ENCODE data around the gene SNPH.

The SNPH gene

GRCh38 chr20:1269850-1270249 is 3.8 kb downstream of the SNPH start:
- H3K4me1 ChIP-seq (ENCODE audit: insufficient read depth, low read length, poor library complexity, severe bottlenecking) = peaks cover 13% of the 10 kb centered on the region
- no peak for TF ChIP-seq EZH2phosphoT487 (IDR thresholded peaks at IDR 0.05; ENCODE audit: borderline replicate concordance)
- no peak for TF ChIP-seq CTCF (conservative IDR thresholded peaks at IDR 0.05; ENCODE audit: low read length)
- no peak overlapping the region for H3K4me2 ChIP-seq (ENCODE audit: low read depth, low read length, poor library complexity, severe bottlenecking)
- H3F3A ChIP-seq (ENCODE audit: low read depth) = no peaks in the 10 kb centered on the region
- H4K20me1 ChIP-seq (ENCODE audit: insufficient read depth, low read length, poor library complexity, severe bottlenecking) = no peaks in the 10 kb centered on the region
- no peaks in the 10 kb centered on the region for H3K36me3 ChIP-seq (ENCODE audit: insufficient read depth, low read length)
- H3K79me2 ChIP-seq (ENCODE audit: insufficient read depth, low read length) = no peaks in the 10 kb centered on the region
- no peaks in the 10 kb centered on the region for H3K9me3 ChIP-seq (ENCODE audit: insufficient read depth, low read depth, low read length)
- no peaks in the 10 kb centered on the region for H3K27me3 ChIP-seq (ENCODE audit: insufficient read depth, low read length, poor library complexity, severe bottlenecking)
- H3K9me2 ChIP-seq (replicated peaks; ENCODE audit: low read depth, low read length) = no peaks in the 10 kb centered on the region
- H2AFZ ChIP-seq (ENCODE audit: low read length) = no peak overlapping the region
- no peak overlapping the region for H3K4me3 ChIP-seq (ENCODE audit: low read length, poor library complexity, severe bottlenecking)
- no peak overlapping the region for H3K9ac ChIP-seq (ENCODE audit: low read depth, low read length, poor library complexity, severe bottlenecking)

- H3K27me3 ChIP-seq (ENCODE audit: insufficient read depth, low read length, poor library complexity, severe bottlenecking) = no peaks in the 10 kb centered on the region
- no peak overlapping the region for H3K9ac ChIP-seq (ENCODE audit: low read depth, low read length, poor library complexity, severe bottlenecking)
- TF ChIP-seq EZH2phosphoT487 (IDR thresholded peaks at IDR 0.05; ENCODE audit: borderline replicate concordance) (no peak), CTCF (conservative IDR thresholded peaks at IDR 0.05; ENCODE audit: low read length) (no peak)
Measured at GRCh38 chr20:1272368-1273100, 6.4 kb downstream of the SNPH start.

GRCh38 chr20:1273366-1273765 is 7.3 kb downstream of the SNPH start:
- no peaks in the 10 kb centered on the region for H3K79me2 ChIP-seq (ENCODE audit: insufficient read depth, low read length)
- TF ChIP-seq EZH2phosphoT487 (IDR thresholded peaks at IDR 0.05; ENCODE audit: borderline replicate concordance) (no peak), CTCF (conservative IDR thresholded peaks at IDR 0.05; ENCODE audit: low read length) (no peak)
- H3K9me3 ChIP-seq (ENCODE audit: insufficient read depth, low read depth, low read length) = no peaks in the 10 kb centered on the region
- H3K4me1 ChIP-seq (ENCODE audit: insufficient read depth, low read length, poor library complexity, severe bottlenecking) = no peaks in the 10 kb centered on the region
- H3K36me3 ChIP-seq (ENCODE audit: insufficient read depth, low read length) = no peaks in the 10 kb centered on the region
- no peaks in the 10 kb centered on the region for H4K20me1 ChIP-seq (ENCODE audit: insufficient read depth, low read length, poor library complexity, severe bottlenecking)
- no peak overlapping the region for H3K9ac ChIP-seq (ENCODE audit: low read depth, low read length, poor library complexity, severe bottlenecking)
- H2AFZ ChIP-seq (ENCODE audit: low read length) = no peak overlapping the region
- no peaks in the 10 kb centered on the region for H3K9me2 ChIP-seq (replicated peaks; ENCODE audit: low read depth, low read length)
- H3K4me3 ChIP-seq (ENCODE audit: low read length, poor library complexity, severe bottlenecking) = no peak overlapping the region
- no peaks in the 10 kb centered on the region for H3K27me3 ChIP-seq (ENCODE audit: insufficient read depth, low read length, poor library complexity, severe bottlenecking)
- no peaks in the 10 kb centered on the region for H3F3A ChIP-seq (ENCODE audit: low read depth)
- no peak overlapping the region for H3K4me2 ChIP-seq (ENCODE audit: low read depth, low read length, poor library complexity, severe bottlenecking)

More at GRCh38 chr20:1272368-1273100, 6.4 kb downstream of the SNPH start:
- Histone ChIP-seq H3K9me2 (replicated peaks; ENCODE audit: low read depth, low read length) (no peaks in the 10 kb centered on the region), H3F3A (ENCODE audit: low read depth) (no peaks in the 10 kb centered on the region), H4K20me1 (ENCODE audit: insufficient read depth, low read length, poor library complexity, severe bottlenecking) (no peaks in the 10 kb centered on the region), H3K4me1 (ENCODE audit: insufficient read depth, low read length, poor library complexity, severe bottlenecking) (no peaks in the 10 kb centered on the region), H2AFZ (ENCODE audit: low read length) (no peak overlapping the region), H3K9me3 (ENCODE audit: insufficient read depth, low read depth, low read length) (no peaks in the 10 kb centered on the region), H3K4me2 (ENCODE audit: low read depth, low read length, poor library complexity, severe bottlenecking) (no peak overlapping the region), H3K36me3 (ENCODE audit: insufficient read depth, low read length) (no peaks in the 10 kb centered on the region), H3K79me2 (ENCODE audit: insufficient read depth, low read length) (no peaks in the 10 kb centered on the region), H3K4me3 (ENCODE audit: low read length, poor library complexity, severe bottlenecking) (no peak overlapping the region)
